Liver (tissue), 9 donors: ENCODE data around the gene FGF9. TPM values are rescaled to one million over a fixed set of nuclear protein-coding genes. Genes with fewer than 3 reads are reported as not detected.

Experiments
- DNase-seq: peaks from one replicate; pipeline ENCODE4 v3.0.0-alpha.2; 2017; ENCODE audit warnings: low spot score
- H3K27ac ChIP-seq, 2 donors: one replicate each; pipeline ENCODE4 v1.7.0; 2013; ENCODE audit warnings: inconsistent platforms in 2 of 2, low read length in 2 of 2, control low read depth in 1 of 2, low read depth in 1 of 2, mild to moderate bottlenecking in 1 of 2
- H3K27me3 ChIP-seq, 4 donors: one replicate each; pipeline versions ENCODE4 v1.6.1 to v1.7.0; 2013; ENCODE audit warnings: low read length in 3 of 4, inconsistent platforms in 1 of 4, mild to moderate bottlenecking in 1 of 4, moderate library complexity in 1 of 4; ENCODE audit not compliant: control insufficient read depth in 4 of 4, insufficient read depth in 4 of 4
- H3K36me3 ChIP-seq, 4 donors: one replicate each; pipeline versions ENCODE4 v1.6.1 to v1.7.0; 2013; ENCODE audit warnings: low read length in 3 of 4, mild to moderate bottlenecking in 3 of 4, low read depth in 1 of 4, moderate library complexity in 1 of 4; ENCODE audit not compliant: control insufficient read depth in 4 of 4, insufficient read depth in 3 of 4
- H3K4me1 ChIP-seq, 4 donors: one replicate each; pipeline versions ENCODE4 v1.6.1 to v1.7.0; 2013; ENCODE audit warnings: low read length in 3 of 4, mild to moderate bottlenecking in 3 of 4, moderate library complexity in 1 of 4; ENCODE audit not compliant: control insufficient read depth in 4 of 4, insufficient read depth in 4 of 4
- H3K4me3 ChIP-seq, 3 donors: one replicate each; pipeline versions ENCODE4 v1.6.1 to v1.7.0; 2013; ENCODE audit warnings: low read length in 3 of 3, control low read depth in 1 of 3, low read depth in 1 of 3, mild to moderate bottlenecking in 1 of 3
- H3K9ac ChIP-seq, 2 donors: one replicate each; pipeline ENCODE4 v1.7.0; 2013; ENCODE audit warnings: low read length in 2 of 2, mild to moderate bottlenecking in 2 of 2, moderate library complexity in 2 of 2, control low read depth in 1 of 2, low read depth in 1 of 2
- H3K9me3 ChIP-seq, 4 donors: one replicate each; pipeline versions ENCODE4 v1.6.1 to v1.7.0; 2013; ENCODE audit warnings: low read length in 3 of 4; ENCODE audit not compliant: control insufficient read depth in 4 of 4
- ATF3 ChIP-seq: IDR thresholded peaks from 2 replicates; pipeline ENCODE4 v1.6.1; 2016; ENCODE audit warnings: antibody characterized with exemption
- CTCF ChIP-seq: fragments of 150-350 bp; IDR thresholded peaks from 2 replicates; pipeline ENCODE4 v1.5.1; 2017; ENCODE audit warnings: improper control_type of control experiment, low read depth, low read length; ENCODE audit not compliant: missing input control
- EGR1 ChIP-seq, 2 donors: IDR thresholded peaks; 2 replicates each; pipeline ENCODE4 v1.6.1; 2016 to 2018; ENCODE audit warnings: antibody characterized with exemption in 2 of 2, low read depth in 2 of 2
- FOXA1 ChIP-seq: IDR thresholded peaks from 2 replicates; pipeline ENCODE4 v1.6.1; 2016; ENCODE audit warnings: antibody characterized with exemption
- FOXA2 ChIP-seq: IDR thresholded peaks from 2 replicates; pipeline ENCODE4 v1.6.1; 2016; ENCODE audit warnings: antibody characterized with exemption
- GABPA ChIP-seq, 2 donors: IDR thresholded peaks in 1 of 2; conservative IDR thresholded peaks in 1 of 2; 2 replicates each; pipeline ENCODE4 v1.6.1; 2016; ENCODE audit warnings: antibody characterized with exemption in 2 of 2, mild to moderate bottlenecking in 1 of 2, moderate library complexity in 1 of 2
- HNF4A ChIP-seq, 2 donors: conservative IDR thresholded peaks; 2 replicates each; pipeline ENCODE4 v1.6.1; 2016; ENCODE audit warnings: antibody characterized with exemption in 2 of 2, mild to moderate bottlenecking in 2 of 2
- HNF4G ChIP-seq: IDR thresholded peaks from 2 replicates; pipeline ENCODE4 v1.6.1; 2016; ENCODE audit warnings: antibody characterized with exemption
- JUND ChIP-seq, 2 donors: IDR thresholded peaks; 2 replicates each; pipeline ENCODE4 v1.6.1; 2016; ENCODE audit warnings: antibody characterized with exemption in 2 of 2
- MAX ChIP-seq: IDR thresholded peaks from 2 replicates; pipeline ENCODE4 v1.6.1; 2016; ENCODE audit warnings: antibody characterized with exemption
- NR2F2 ChIP-seq: IDR thresholded peaks from 2 replicates; pipeline ENCODE4 v1.6.1; 2016; ENCODE audit warnings: antibody characterized with exemption
- RAD21 ChIP-seq, 2 donors: IDR thresholded peaks; 2 replicates each; pipeline ENCODE4 v1.6.1; 2016; ENCODE audit warnings: antibody characterized with exemption in 2 of 2, mild to moderate bottlenecking in 2 of 2
- REST ChIP-seq: IDR thresholded peaks from 2 replicates; pipeline ENCODE4 v1.6.1; 2016; ENCODE audit warnings: antibody characterized with exemption, mild to moderate bottlenecking
- RXRA ChIP-seq, 2 donors: IDR thresholded peaks; 2 replicates each; pipeline ENCODE4 v1.6.1; 2017 to 2018; ENCODE audit warnings: antibody characterized with exemption in 2 of 2, mild to moderate bottlenecking in 1 of 2
- SP1 ChIP-seq: IDR thresholded peaks from 2 replicates; pipeline ENCODE4 v1.6.1; 2018; ENCODE audit warnings: antibody characterized with exemption, mild to moderate bottlenecking
- TAF1 ChIP-seq: conservative IDR thresholded peaks from 2 replicates; pipeline ENCODE4 v1.6.1; 2016; ENCODE audit warnings: antibody characterized with exemption, mild to moderate bottlenecking
- YY1 ChIP-seq: IDR thresholded peaks from 2 replicates; pipeline ENCODE4 v1.6.1; 2016; ENCODE audit warnings: antibody characterized with exemption, mild to moderate bottlenecking
- ZBTB33 ChIP-seq: IDR thresholded peaks from 2 replicates; pipeline ENCODE4 v1.6.1; 2016; ENCODE audit warnings: antibody characterized with exemption
- WGBS: extraction: QIAGEN DNeasy Blood & Tissue Kit; methylation state at CpG from one replicate; pipeline ENCODE4 v1.1.7; 2013; 5-methylcytosine and 5-hydroxymethylcytosine counted together
- polyA plus RNA-seq, 2 donors: library from polyadenylated mRNA; stranded (reverse) in 1 of 2; unstranded in 1 of 2; fragments of 200-250 nt in 1 of 2; fragments of >200 nt in 1 of 2; fragmentation: Nextera tagmentation in 1 of 2; extraction: Ambion mirVana in 1 of 2; gene quantifications; one replicate each; pipeline versions ENCODE4 v1.2.1 to v1.2.3, GENCODE V29; 2013 to 2015
- total RNA-seq, 2 donors: library from RNA; depleted of rRNA; stranded (reverse); fragments of >200 nt; gene quantifications; one replicate each; pipeline ENCODE4 v1.2.3, GENCODE V29; 2014
- donor health status: healthy.
- donor health status: healthy.
- donor health status: healthy.
- donor health status: healthy.
- donor health status: healthy.

FGF9 gene
- total and polyA plus RNA-seq, 4 donors, result under 0.01 to 0.05 TPM; not detected in 2

GRCh38 chr13:21641629-21642028 is 29.2 kb upstream of the FGF9 start:
- 89% methylated on average over 2 of the region's 2 CpGs for WGBS

GRCh38 chr13:21657538-21657937 is 13.3 kb upstream of the FGF9 start:
- no peaks in the 10 kb centered on the region for H3K4me1 ChIP-seq
- DNase-seq, result no peak
- peaks cover 0 to 3% (median 1%) of the 10 kb centered on the region in 4 donors for H3K9me3 ChIP-seq
- 73% methylated on average over 4 of the region's 4 CpGs for WGBS
- TF ChIP-seq TAF1 (no peak), ZBTB33 (no peak), NR2F2 (no peak)
- H3K36me3 ChIP-seq, result no peaks in the 10 kb centered on the region
- H3K27ac ChIP-seq, result no peak overlapping the region
- H3K9ac ChIP-seq, result no peak overlapping the region
- no peak overlapping the region for H3K4me3 ChIP-seq
- H3K27me3 ChIP-seq, result no peaks in the 10 kb centered on the region

More at GRCh38 chr13:21641629-21642028, 29.2 kb upstream of the FGF9 start:
- H3K27ac ChIP-seq, result no peak overlapping the region
- no peaks in the 10 kb centered on the region for H3K4me1 ChIP-seq
- peaks cover 0 to 7% (median 1%) of the 10 kb centered on the region in 4 donors for H3K27me3 ChIP-seq
- H3K9me3 ChIP-seq, result no peaks in the 10 kb centered on the region
- DNase-seq, result no peak
- no peaks in the 10 kb centered on the region for H3K36me3 ChIP-seq
- H3K9ac ChIP-seq, result no peak overlapping the region
- no peak overlapping the region for H3K4me3 ChIP-seq
- TF ChIP-seq NR2F2 (no peak), HNF4G (no peak), FOXA2 (no peak), HNF4A (conservative IDR thresholded peaks at IDR 0.05) (no peak), ATF3 (no peak)

- no peak for DNase-seq
- Histone ChIP-seq H3K9me3 (peaks cover 0 to 3% (median 1%) of the 10 kb centered on the region in 4 donors), H3K9ac (no peak overlapping the region), H3K36me3 (no peaks in the 10 kb centered on the region), H3K4me1 (no peaks in the 10 kb centered on the region), H3K4me3 (no peak overlapping the region), H3K27ac (no peak overlapping the region), H3K27me3 (no peaks in the 10 kb centered on the region)
- 74% methylated on average over 6 of the region's 6 CpGs for WGBS
- TF ChIP-seq NR2F2 (no peak), REST (no peak), RXRA (IDR thresholded peaks at IDR 0.05) (no peak), ZBTB33 (no peak), YY1 (no peak), MAX (no peak), EGR1 (IDR thresholded peaks at IDR 0.05; ENCODE audit: low read depth in 2 of 2) (no peak), JUND (IDR thresholded peaks at IDR 0.05) (no peak), TAF1 (no peak), RAD21 (IDR thresholded peaks at IDR 0.05) (no peak), HNF4A (conservative IDR thresholded peaks at IDR 0.05) (no peak), CTCF (no peak), FOXA2 (no peak), HNF4G (no peak), GABPA (IDR thresholded peaks at IDR 0.05 in 1 of 2, conservative IDR thresholded peaks at IDR 0.05 in 1 of 2) (no peak), FOXA1 (no peak), ATF3 (no peak), SP1 (no peak)
Observed at GRCh38 chr13:21659087-21659486, 11.8 kb upstream of the FGF9 start.
